GM18517 (cell line): ENCODE measurements around the gene ZGLP1.

Experiments
- ATAC-seq: cut with Tn5 transposase; IDR thresholded peaks from one replicate; pipeline ENCODE4 v1.9.1; 2021; ENCODE audit warnings: mild to moderate bottlenecking, moderate library complexity; ENCODE audit not compliant: unreplicated experiment

ZGLP1 gene

GRCh38 chr19:10295847-10296591, 13.6 kb downstream of the ZGLP1 start:
- ATAC-seq: no peak

GRCh38 chr19:10295305-10295846, 14.2 kb downstream of the ZGLP1 start:
- ATAC-seq: no peak

GRCh38 chr19:10294368-10294697, 15.3 kb downstream of the ZGLP1 start:
- no peak for ATAC-seq

- no peak for ATAC-seq
Measured at GRCh38 chr19:10293637-10294367, 15.8 kb downstream of the ZGLP1 start.

- ATAC-seq: no peak
Measured at GRCh38 chr19:10292789-10293636, 16.6 kb downstream of the ZGLP1 start.

GRCh38 chr19:10292206-10292788, 17.3 kb downstream of the ZGLP1 start:
- ATAC-seq: peak; percentile 39

GRCh38 chr19:10291554-10292205, 17.9 kb downstream of the ZGLP1 start:
- ATAC-seq: no peak

GRCh38 chr19:10290876-10291553, 18.6 kb downstream of the ZGLP1 start:
- ATAC-seq: no peak

- no peak for ATAC-seq
Measured at GRCh38 chr19:10290357-10290875, 19.2 kb downstream of the ZGLP1 start.

GRCh38 chr19:10289836-10290356, 19.7 kb downstream of the ZGLP1 start, which contains the start of gene ICAM5:
Gene ICAM5, plus strand, starts transcription at chr19:10289952. Its CDS starts 92 bp downstream, at chr19:10290044.
- ATAC-seq: no peak

GRCh38 chr19:10289167-10289835, 20.3 kb downstream of the ZGLP1 start:
- no peak for ATAC-seq

- ATAC-seq: no peak
Measured at GRCh38 chr19:10288662-10289166, 20.9 kb downstream of the ZGLP1 start.

GRCh38 chr19:10286803-10287737, 22.5 kb downstream of the ZGLP1 start, which contains the start of gene ICAM4:
Gene ICAM4, plus strand, starts transcription at chr19:10286955. Its CDS starts 58 bp downstream, at chr19:10287013.
- ATAC-seq: no peak

- no peak for ATAC-seq
Measured at GRCh38 chr19:10285393-10285792, 24.2 kb downstream of the ZGLP1 start.

- no peak for ATAC-seq
Measured at GRCh38 chr19:10284960-10285278, 24.7 kb downstream of the ZGLP1 start.

GRCh38 chr19:10284065-10284959, 25.3 kb downstream of the ZGLP1 start:
- ATAC-seq: no peak
